ENCODE results near the gene ATP9B. TPM values are rescaled to one million over a fixed set of nuclear protein-coding genes. Genes with fewer than 3 reads are reported as not detected.

The ATP9B gene
- total and polyA plus RNA-seq, 2 donors from 2014 or later = 10.0 to 48.2 TPM

DNA sequence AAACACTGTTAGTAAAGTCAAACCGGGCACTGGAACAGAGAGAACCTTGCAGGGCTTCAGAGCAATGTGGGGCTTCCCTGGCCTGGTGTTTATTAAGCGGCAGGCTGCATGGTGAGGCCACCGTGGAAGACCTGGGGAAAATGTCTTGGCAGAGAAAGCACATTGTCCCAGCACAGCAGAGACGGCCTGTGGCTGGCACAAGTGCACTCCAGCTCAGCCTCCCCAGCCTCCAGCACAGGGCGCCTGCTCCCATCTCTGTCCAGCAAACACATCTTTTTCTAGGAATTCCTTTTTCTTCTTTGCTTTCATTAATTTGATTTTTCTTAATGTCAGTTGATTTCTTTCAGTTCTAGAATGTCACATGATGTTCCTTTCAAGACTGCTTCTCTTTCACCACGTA is 188.3 kb downstream of the ATP9B start:
- DNase-seq (no peak), FAIRE-seq (no peak)
- no peaks in the 10 kb centered on the region for H3K27me3 ChIP-seq (ENCODE audit: control insufficient read depth, insufficient read depth, low read length)
- H3K4me3 ChIP-seq (ENCODE audit: low read length in 3 of 3) = no peak overlapping the region
- no peaks in the 10 kb centered on the region for H3K4me1 ChIP-seq (ENCODE audit: control insufficient read depth in 2 of 3, insufficient read depth in 2 of 3, low read depth in 1 of 3, low read length in 3 of 3)
- H3K27ac ChIP-seq (ENCODE audit: low read depth in 2 of 2, low read length in 2 of 2) = no peak overlapping the region
- H3K36me3 ChIP-seq (ENCODE audit: control insufficient read depth in 2 of 3, insufficient read depth in 3 of 3, low read length in 3 of 3) = peaks cover 0 to 7% (median 0%) of the 10 kb centered on the region in 3 donors
- intact Hi-C loops (cut with DNase I) = no loop called here
- H3K9ac ChIP-seq (ENCODE audit: low read length in 3 of 3) = no peak overlapping the region
- no peaks in the 10 kb centered on the region for H3K9me3 ChIP-seq (ENCODE audit: control insufficient read depth in 2 of 3, insufficient read depth in 1 of 3, low read length in 3 of 3)
- TF ChIP-seq, protein P1, sequence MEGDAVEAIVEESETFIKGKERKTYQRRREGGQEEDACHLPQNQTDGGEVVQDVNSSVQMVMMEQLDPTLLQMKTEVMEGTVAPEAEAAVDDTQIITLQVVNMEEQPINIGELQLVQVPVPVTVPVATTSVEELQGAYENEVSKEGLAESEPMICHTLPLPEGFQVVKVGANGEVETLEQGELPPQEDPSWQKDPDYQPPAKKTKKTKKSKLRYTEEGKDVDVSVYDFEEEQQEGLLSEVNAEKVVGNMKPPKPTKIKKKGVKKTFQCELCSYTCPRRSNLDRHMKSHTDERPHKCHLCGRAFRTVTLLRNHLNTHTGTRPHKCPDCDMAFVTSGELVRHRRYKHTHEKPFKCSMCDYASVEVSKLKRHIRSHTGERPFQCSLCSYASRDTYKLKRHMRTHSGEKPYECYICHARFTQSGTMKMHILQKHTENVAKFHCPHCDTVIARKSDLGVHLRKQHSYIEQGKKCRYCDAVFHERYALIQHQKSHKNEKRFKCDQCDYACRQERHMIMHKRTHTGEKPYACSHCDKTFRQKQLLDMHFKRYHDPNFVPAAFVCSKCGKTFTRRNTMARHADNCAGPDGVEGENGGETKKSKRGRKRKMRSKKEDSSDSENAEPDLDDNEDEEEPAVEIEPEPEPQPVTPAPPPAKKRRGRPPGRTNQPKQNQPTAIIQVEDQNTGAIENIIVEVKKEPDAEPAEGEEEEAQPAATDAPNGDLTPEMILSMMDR (IDR thresholded peaks at IDR 0.05; ENCODE audit: borderline replicate concordance, extremely low read depth, insufficient read depth) = no peak

DNA sequence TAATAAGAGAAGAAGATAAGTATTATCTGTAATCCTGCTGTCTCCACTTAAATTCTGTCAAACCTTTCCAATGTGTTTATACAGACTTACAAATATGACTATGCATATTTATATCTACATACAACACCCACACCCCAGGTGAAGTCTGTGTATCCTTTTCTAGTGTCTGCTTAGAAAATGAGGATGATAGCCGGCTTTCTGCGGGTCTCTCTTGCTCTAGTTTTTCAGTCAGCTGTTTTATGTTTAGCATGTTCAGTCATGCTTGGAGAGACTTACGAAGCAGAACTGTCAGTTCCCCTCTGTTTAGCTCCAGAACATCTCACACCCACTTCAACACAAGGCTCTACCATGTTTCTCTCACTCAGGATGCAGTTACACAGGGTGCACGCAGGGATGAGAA is 189.3 kb downstream of the ATP9B start:
- H3K36me3 ChIP-seq (ENCODE audit: control insufficient read depth in 2 of 3, insufficient read depth in 3 of 3, low read length in 3 of 3) = peaks cover 0 to 7% (median 0%) of the 10 kb centered on the region in 3 donors
- H3K9me3 ChIP-seq (ENCODE audit: control insufficient read depth in 2 of 3, insufficient read depth in 1 of 3, low read length in 3 of 3) = no peaks in the 10 kb centered on the region
- no peak overlapping the region for H3K4me3 ChIP-seq (ENCODE audit: low read length in 3 of 3)
- FAIRE-seq = no peak
- H3K27me3 ChIP-seq (ENCODE audit: control insufficient read depth, insufficient read depth, low read length) = no peaks in the 10 kb centered on the region
- no peak overlapping the region for H3K27ac ChIP-seq (ENCODE audit: low read depth in 2 of 2, low read length in 2 of 2)
- H3K9ac ChIP-seq (ENCODE audit: low read length in 3 of 3) = no peak overlapping the region
- no peaks in the 10 kb centered on the region for H3K4me1 ChIP-seq (ENCODE audit: control insufficient read depth in 2 of 3, insufficient read depth in 2 of 3, low read depth in 1 of 3, low read length in 3 of 3)
- no peak for DNase-seq
- TF ChIP-seq, protein P1 (IDR thresholded peaks at IDR 0.05; ENCODE audit: borderline replicate concordance, extremely low read depth, insufficient read depth) = no peak
- intact Hi-C loops (cut with DNase I) = no loop called here

DNA sequence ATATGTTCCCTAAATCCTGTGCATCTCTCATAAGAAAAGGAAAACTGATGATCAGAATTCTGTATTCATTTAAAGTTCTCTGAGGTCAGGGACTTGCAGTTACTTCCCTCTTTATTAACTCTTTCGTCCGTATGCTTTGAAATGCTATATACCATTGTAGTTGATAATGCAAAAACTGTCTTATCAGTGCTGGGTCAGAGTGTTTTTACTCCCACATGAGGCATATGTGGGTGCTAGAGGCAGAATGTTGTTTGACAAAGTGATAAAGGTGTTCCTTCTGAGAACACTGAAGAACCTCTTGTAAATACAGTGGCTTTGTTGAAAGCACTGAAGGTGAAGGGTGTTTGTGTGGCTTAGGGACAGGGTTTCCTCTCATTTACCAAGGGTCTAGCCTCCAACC is 190.0 kb downstream of the ATP9B start:
- H3K9ac ChIP-seq (ENCODE audit: low read length in 3 of 3) = no peak overlapping the region
- H3K27me3 ChIP-seq (ENCODE audit: control insufficient read depth, insufficient read depth, low read length) = no peaks in the 10 kb centered on the region
- no peaks in the 10 kb centered on the region for H3K4me1 ChIP-seq (ENCODE audit: control insufficient read depth in 2 of 3, insufficient read depth in 2 of 3, low read depth in 1 of 3, low read length in 3 of 3)
- no peak overlapping the region for H3K27ac ChIP-seq (ENCODE audit: low read depth in 2 of 2, low read length in 2 of 2)
- H3K4me3 ChIP-seq (ENCODE audit: low read length in 3 of 3) = no peak overlapping the region
- H3K9me3 ChIP-seq (ENCODE audit: control insufficient read depth in 2 of 3, insufficient read depth in 1 of 3, low read length in 3 of 3) = no peaks in the 10 kb centered on the region
- H3K36me3 ChIP-seq (ENCODE audit: control insufficient read depth in 2 of 3, insufficient read depth in 3 of 3, low read length in 3 of 3) = peaks cover 0 to 5% (median 0%) of the 10 kb centered on the region in 3 donors
- DNase-seq (no peak), FAIRE-seq (no peak)
- intact Hi-C loops (cut with DNase I) = no loop called here
- TF ChIP-seq, protein P1 (IDR thresholded peaks at IDR 0.05; ENCODE audit: borderline replicate concordance, extremely low read depth, insufficient read depth) = no peak

DNA sequence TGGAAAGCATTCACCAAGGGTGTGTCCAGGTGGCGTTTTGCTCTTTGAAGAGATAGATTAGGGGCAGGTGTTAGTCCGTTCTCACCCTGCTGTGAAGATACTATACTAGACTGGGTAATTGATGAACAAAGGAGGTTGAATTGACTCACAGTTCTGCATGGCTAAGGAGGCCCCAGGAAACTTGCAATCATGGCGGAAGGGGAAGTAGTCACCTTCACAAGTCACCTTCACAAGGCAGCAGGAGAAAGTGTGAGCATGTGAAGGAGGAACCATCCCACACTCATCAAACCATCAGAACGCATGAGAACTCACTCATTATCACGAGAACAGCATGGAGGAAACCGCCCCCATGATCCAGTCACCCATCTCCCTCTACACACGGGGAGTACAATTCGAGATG is 190.8 kb downstream of the ATP9B start:
- H3K36me3 ChIP-seq (ENCODE audit: control insufficient read depth in 2 of 3, insufficient read depth in 3 of 3, low read length in 3 of 3) = no peaks in the 10 kb centered on the region
- H3K9ac ChIP-seq (ENCODE audit: low read length in 3 of 3) = no peak overlapping the region
- intact Hi-C loops (cut with DNase I) = no loop called here
- TF ChIP-seq, protein P1 (IDR thresholded peaks at IDR 0.05; ENCODE audit: borderline replicate concordance, extremely low read depth, insufficient read depth) = no peak
- H3K4me1 ChIP-seq (ENCODE audit: control insufficient read depth in 2 of 3, insufficient read depth in 2 of 3, low read depth in 1 of 3, low read length in 3 of 3) = no peaks in the 10 kb centered on the region
- H3K27ac ChIP-seq (ENCODE audit: low read depth in 2 of 2, low read length in 2 of 2) = no peak overlapping the region
- DNase-seq = no peak
- no peak for FAIRE-seq
- H3K9me3 ChIP-seq (ENCODE audit: control insufficient read depth in 2 of 3, insufficient read depth in 1 of 3, low read length in 3 of 3) = no peaks in the 10 kb centered on the region
- H3K27me3 ChIP-seq (ENCODE audit: control insufficient read depth, insufficient read depth, low read length) = no peaks in the 10 kb centered on the region
- H3K4me3 ChIP-seq (ENCODE audit: low read length in 3 of 3) = no peak overlapping the region
